ENCODE results near the gene MCTP1. TPM values are rescaled to one million over a fixed set of nuclear protein-coding genes. Genes with fewer than 3 reads are reported as not detected.

MCTP1 gene
- total RNA-seq, 1 experiment from 2014 or later: 2.5 TPM

GRCh38 chr5:95281226-95281625 is 3.7 kb downstream of the MCTP1 start:
- H3K9me3 Mint-ChIP-seq: no peaks in the 10 kb centered on the region; a peak in 1 of 5 replicates
- Histone ChIP-seq H3K9ac (ENCODE audit: extremely low read depth, insufficient read length, low read length) (no peak overlapping the region), H3K23ac (ENCODE audit: insufficient read length, low read depth, low read length) (no peak overlapping the region), H3K4me2 (ENCODE audit: insufficient read depth, insufficient read length, low read length) (peak overlapping the region; percentile 2), H3K79me1 (ENCODE audit: insufficient read depth, low read depth, low read length, poor library complexity, severe bottlenecking) (no peaks in the 10 kb centered on the region), H3K18ac (ENCODE audit: insufficient read length, low read depth, low read length) (no peak overlapping the region), H3K9me3 (ENCODE audit: control insufficient read depth, low read depth, low read length) (no peaks in the 10 kb centered on the region), H3K79me2 (ENCODE audit: insufficient read depth, low read length) (no peaks in the 10 kb centered on the region), H3K4me1 (ENCODE audit: insufficient read depth, low read length) (peaks cover 2% of the 10 kb centered on the region; the same call in 1 of the 2 replicates), H3K56ac (ENCODE audit: insufficient read length, low read depth, low read length) (no peak overlapping the region), H3T11ph (ENCODE audit: low read length) (no peak overlapping the region), H4K8ac (replicated peaks; ENCODE audit: insufficient read length, low read depth, low read length) (no peak overlapping the region), H2BK15ac (ENCODE audit: low read depth, low read length) (no peak overlapping the region), H3K23me2 (ENCODE audit: insufficient read length, low read depth, low read length, poor library complexity, severe bottlenecking) (peaks cover 10% of the 10 kb centered on the region), H2BK20ac (ENCODE audit: low read depth, low read length, poor library complexity, severe bottlenecking) (no peak overlapping the region), H4K20me1 (ENCODE audit: control insufficient read depth, insufficient read depth, insufficient read length) (no peaks in the 10 kb centered on the region), H3K27ac (ENCODE audit: insufficient read length, low read depth, low read length) (no peak overlapping the region), H3K4ac (ENCODE audit: low read depth, low read length) (no peak overlapping the region), H2BK5ac (ENCODE audit: insufficient read length, low read length) (no peak overlapping the region), H3K27me3 (ENCODE audit: insufficient read depth, low read length) (peaks cover 6% of the 10 kb centered on the region; the same call in 1 of the 2 replicates), H4K5ac (ENCODE audit: insufficient read length, low read depth, low read length) (no peak overlapping the region), H3K14ac (ENCODE audit: insufficient read depth, low read length) (no peak overlapping the region), H2BK12ac (ENCODE audit: insufficient read length, low read depth, low read length) (no peak overlapping the region), H4K91ac (ENCODE audit: insufficient read length, low read depth, low read length) (no peak overlapping the region), H2AFZ (ENCODE audit: low read length) (peak overlapping the region; percentile 33), H2AK5ac (ENCODE audit: insufficient read length, low read length) (no peak overlapping the region), H2BK120ac (ENCODE audit: low read depth, low read length, poor library complexity, severe bottlenecking) (no peak overlapping the region)
- no peak overlapping the region; a peak in 1 of 7 replicates for H3K27ac Mint-ChIP-seq
- peaks cover 0 to 1% (median 0%) of the 10 kb centered on the region in 3 experiments; a peak in 1 of 7 replicates for H3K36me3 Mint-ChIP-seq (ENCODE audit: insufficient read depth in 1 of 3, low read depth in 3 of 3)
- WGBS (ENCODE audit: extremely low coverage, insufficient read length, low lambda C conversion rate): no CpG with 5 or more reads among the region's 2 CpGs
- H3K4me1 Mint-ChIP-seq: peaks cover 39 to 41% of the 10 kb centered on the region in 2 experiments
- peaks cover 16% of the 10 kb centered on the region for H3K27me3 Mint-ChIP-seq (ENCODE audit: low read depth)
- peak overlapping the region; percentile 15 to 28; a peak in 2 of 5 replicates for H3K4me3 Mint-ChIP-seq
- TF ChIP-seq, protein P1, sequence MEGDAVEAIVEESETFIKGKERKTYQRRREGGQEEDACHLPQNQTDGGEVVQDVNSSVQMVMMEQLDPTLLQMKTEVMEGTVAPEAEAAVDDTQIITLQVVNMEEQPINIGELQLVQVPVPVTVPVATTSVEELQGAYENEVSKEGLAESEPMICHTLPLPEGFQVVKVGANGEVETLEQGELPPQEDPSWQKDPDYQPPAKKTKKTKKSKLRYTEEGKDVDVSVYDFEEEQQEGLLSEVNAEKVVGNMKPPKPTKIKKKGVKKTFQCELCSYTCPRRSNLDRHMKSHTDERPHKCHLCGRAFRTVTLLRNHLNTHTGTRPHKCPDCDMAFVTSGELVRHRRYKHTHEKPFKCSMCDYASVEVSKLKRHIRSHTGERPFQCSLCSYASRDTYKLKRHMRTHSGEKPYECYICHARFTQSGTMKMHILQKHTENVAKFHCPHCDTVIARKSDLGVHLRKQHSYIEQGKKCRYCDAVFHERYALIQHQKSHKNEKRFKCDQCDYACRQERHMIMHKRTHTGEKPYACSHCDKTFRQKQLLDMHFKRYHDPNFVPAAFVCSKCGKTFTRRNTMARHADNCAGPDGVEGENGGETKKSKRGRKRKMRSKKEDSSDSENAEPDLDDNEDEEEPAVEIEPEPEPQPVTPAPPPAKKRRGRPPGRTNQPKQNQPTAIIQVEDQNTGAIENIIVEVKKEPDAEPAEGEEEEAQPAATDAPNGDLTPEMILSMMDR (conservative IDR thresholded peaks at IDR 0.05): no peak
- DNase-seq: peak; percentile 78

Measured in H9 (cell line).